ENCODE results near the gene HPS5.
"Not testable (repeated sequence)": the region's sequence is repeated elsewhere in the genome, so short reads cannot be mapped to it uniquely, and the experiment has no call there.

HPS5 gene

GRCh38 chr11:18315893-18316292 lies 6.0 kb downstream of the HPS5 start:
- DNase-seq: no peak

- no peak for DNase-seq
Measured at GRCh38 chr11:18314784-18315523, 7.0 kb downstream of the HPS5 start.

GRCh38 chr11:18313965-18314763 lies 7.8 kb downstream of the HPS5 start:
- no peak for DNase-seq

GRCh38 chr11:18312663-18313420 lies 9.1 kb downstream of the HPS5 start:
- DNase-seq: no peak

- no peak for DNase-seq
Measured at GRCh38 chr11:18312012-18312411, 9.9 kb downstream of the HPS5 start.

GRCh38 chr11:18310800-18311340 lies 11.1 kb downstream of the HPS5 start:
- no peak for DNase-seq

- DNase-seq: no peak
Measured at GRCh38 chr11:18309691-18310090, 12.2 kb downstream of the HPS5 start.

- no peak for DNase-seq
Measured at GRCh38 chr11:18308242-18308641, 13.7 kb downstream of the HPS5 start.

GRCh38 chr11:18307461-18308139 lies 14.3 kb downstream of the HPS5 start:
- no peak for DNase-seq

GRCh38 chr11:18304745-18305144 lies 17.2 kb downstream of the HPS5 start:
- DNase-seq: no peak

- DNase-seq: no peak
Measured at GRCh38 chr11:18299721-18300120, 22.2 kb downstream of the HPS5 start.

- no peak for DNase-seq
Measured at GRCh38 chr11:18295316-18295715, 26.6 kb downstream of the HPS5 start.

- DNase-seq: no peak
Measured at GRCh38 chr11:18294862-18295261, 27.1 kb downstream of the HPS5 start.

GRCh38 chr11:18288911-18289310 lies 33.0 kb downstream of the HPS5 start:
- DNase-seq: no peak

- no peak for DNase-seq
Measured at GRCh38 chr11:18285841-18286240, 36.1 kb downstream of the HPS5 start.

GRCh38 chr11:18282626-18283025 lies 39.3 kb downstream of the HPS5 start:
- DNase-seq: no peak

GRCh38 chr11:18280438-18281045 lies 41.4 kb downstream of the HPS5 start:
- DNase-seq: no peak

- no peak for DNase-seq
Measured at GRCh38 chr11:18277565-18278271, 44.2 kb downstream of the HPS5 start.

GRCh38 chr11:18271206-18271605 lies 50.7 kb downstream of the HPS5 start:
- no peak for DNase-seq

- no peak for DNase-seq
Measured at GRCh38 chr11:18270102-18270501, 51.8 kb downstream of the HPS5 start.

- DNase-seq: not testable (repeated sequence)
Measured at GRCh38 chr11:18269252-18269651, 52.7 kb downstream of the HPS5 start.

All from effector CD8-positive, alpha-beta T cell (primary cell).